ENCODE results near the gene ATAD3C. TPM values are rescaled to one million over a fixed set of nuclear protein-coding genes. Genes with fewer than 3 reads are reported as not detected.
"Not testable (repeated sequence)": the region's sequence is repeated elsewhere in the genome, so short reads cannot be mapped to it uniquely, and the experiment has no call there.

Gene ATAD3C
- total and polyA plus RNA-seq, 2 experiments from 2014 or later: 0.45 to 1.3 TPM

- Mint-ChIP-seq H3K4me3 (no peak overlapping the region), H3K27me3 (ENCODE audit: insufficient read depth, low read depth, poor library complexity) (peaks cover 17% of the 10 kb centered on the region), H3K27ac (peak overlapping the region; percentile 54; the same call in 1 of the 2 replicates), H3K36me3 (ENCODE audit: low read depth) (peaks cover 33% of the 10 kb centered on the region), H3K4me1 (peaks cover 34% of the 10 kb centered on the region), H3K9me3 (peaks cover 14% of the 10 kb centered on the region)
- no peaks in the 10 kb centered on the region for H3K9me2 ChIP-seq (ENCODE audit: insufficient read depth)
- peaks cover 31% of the 10 kb centered on the region for H3K4me1 ChIP-seq (ENCODE audit: insufficient read depth)
- H3K79me2 ChIP-seq (replicated peaks; ENCODE audit: insufficient read depth): peaks cover 28% of the 10 kb centered on the region
- H3K27ac ChIP-seq (ENCODE audit: low read depth): peak overlapping the region; percentile 99; the same call in 1 of the 2 replicates
- no peak for ATAC-seq
- DNase-seq (ENCODE audit: low spot score): no peak
- H2AFZ ChIP-seq: no peak overlapping the region
- H3K4me3 ChIP-seq: no peak overlapping the region
- H3K27me3 ChIP-seq (ENCODE audit: insufficient read depth): no peaks in the 10 kb centered on the region
- no peak overlapping the region for H3K4me2 ChIP-seq
- H3F3A ChIP-seq (replicated peaks; ENCODE audit: low read depth): peaks cover 23% of the 10 kb centered on the region
- TF ChIP-seq ZNF114 (CRISPR knock-in tag; IDR thresholded peaks at IDR 0.05) (no peak), ETS1 (IDR thresholded peaks at IDR 0.05) (no peak)
- TF ChIP-seq, protein P1, sequence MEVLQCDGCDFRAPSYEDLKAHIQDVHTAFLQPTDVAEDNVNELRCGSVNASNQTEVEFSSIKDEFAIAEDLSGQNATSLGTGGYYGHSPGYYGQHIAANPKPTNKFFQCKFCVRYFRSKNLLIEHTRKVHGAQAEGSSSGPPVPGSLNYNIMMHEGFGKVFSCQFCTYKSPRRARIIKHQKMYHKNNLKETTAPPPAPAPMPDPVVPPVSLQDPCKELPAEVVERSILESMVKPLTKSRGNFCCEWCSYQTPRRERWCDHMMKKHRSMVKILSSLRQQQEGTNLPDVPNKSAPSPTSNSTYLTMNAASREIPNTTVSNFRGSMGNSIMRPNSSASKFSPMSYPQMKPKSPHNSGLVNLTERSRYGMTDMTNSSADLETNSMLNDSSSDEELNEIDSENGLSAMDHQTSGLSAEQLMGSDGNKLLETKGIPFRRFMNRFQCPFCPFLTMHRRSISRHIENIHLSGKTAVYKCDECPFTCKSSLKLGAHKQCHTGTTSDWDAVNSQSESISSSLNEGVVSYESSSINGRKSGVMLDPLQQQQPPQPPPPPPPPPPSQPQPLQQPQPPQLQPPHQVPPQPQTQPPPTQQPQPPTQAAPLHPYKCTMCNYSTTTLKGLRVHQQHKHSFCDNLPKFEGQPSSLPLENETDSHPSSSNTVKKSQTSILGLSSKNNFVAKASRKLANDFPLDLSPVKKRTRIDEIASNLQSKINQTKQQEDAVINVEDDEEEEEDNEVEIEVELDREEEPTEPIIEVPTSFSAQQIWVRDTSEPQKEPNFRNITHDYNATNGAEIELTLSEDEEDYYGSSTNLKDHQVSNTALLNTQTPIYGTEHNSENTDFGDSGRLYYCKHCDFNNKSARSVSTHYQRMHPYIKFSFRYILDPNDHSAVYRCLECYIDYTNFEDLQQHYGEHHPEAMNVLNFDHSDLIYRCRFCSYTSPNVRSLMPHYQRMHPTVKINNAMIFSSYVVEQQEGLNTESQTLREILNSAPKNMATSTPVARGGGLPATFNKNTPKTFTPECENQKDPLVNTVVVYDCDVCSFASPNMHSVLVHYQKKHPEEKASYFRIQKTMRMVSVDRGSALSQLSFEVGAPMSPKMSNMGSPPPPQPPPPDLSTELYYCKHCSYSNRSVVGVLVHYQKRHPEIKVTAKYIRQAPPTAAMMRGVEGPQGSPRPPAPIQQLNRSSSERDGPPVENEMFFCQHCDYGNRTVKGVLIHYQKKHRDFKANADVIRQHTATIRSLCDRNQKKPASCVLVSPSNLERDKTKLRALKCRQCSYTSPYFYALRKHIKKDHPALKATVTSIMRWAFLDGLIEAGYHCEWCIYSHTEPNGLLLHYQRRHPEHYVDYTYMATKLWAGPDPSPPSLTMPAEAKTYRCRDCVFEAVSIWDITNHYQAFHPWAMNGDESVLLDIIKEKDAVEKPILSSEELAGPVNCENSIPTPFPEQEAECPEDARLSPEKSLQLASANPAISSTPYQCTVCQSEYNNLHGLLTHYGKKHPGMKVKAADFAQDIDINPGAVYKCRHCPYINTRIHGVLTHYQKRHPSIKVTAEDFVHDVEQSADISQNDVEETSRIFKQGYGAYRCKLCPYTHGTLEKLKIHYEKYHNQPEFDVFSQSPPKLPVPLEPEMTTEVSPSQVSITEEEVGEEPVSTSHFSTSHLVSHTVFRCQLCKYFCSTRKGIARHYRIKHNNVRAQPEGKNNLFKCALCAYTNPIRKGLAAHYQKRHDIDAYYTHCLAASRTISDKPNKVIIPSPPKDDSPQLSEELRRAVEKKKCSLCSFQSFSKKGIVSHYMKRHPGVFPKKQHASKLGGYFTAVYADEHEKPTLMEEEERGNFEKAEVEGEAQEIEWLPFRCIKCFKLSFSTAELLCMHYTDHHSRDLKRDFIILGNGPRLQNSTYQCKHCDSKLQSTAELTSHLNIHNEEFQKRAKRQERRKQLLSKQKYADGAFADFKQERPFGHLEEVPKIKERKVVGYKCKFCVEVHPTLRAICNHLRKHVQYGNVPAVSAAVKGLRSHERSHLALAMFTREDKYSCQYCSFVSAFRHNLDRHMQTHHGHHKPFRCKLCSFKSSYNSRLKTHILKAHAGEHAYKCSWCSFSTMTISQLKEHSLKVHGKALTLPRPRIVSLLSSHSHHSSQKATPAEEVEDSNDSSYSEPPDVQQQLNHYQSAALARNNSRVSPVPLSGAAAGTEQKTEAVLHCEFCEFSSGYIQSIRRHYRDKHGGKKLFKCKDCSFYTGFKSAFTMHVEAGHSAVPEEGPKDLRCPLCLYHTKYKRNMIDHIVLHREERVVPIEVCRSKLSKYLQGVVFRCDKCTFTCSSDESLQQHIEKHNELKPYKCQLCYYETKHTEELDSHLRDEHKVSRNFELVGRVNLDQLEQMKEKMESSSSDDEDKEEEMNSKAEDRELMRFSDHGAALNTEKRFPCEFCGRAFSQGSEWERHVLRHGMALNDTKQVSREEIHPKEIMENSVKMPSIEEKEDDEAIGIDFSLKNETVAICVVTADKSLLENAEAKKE (CRISPR knock-in tag; IDR thresholded peaks at IDR 0.05): no peak
- no peaks in the 10 kb centered on the region for H3K36me3 ChIP-seq (ENCODE audit: insufficient read depth)
- no peaks in the 10 kb centered on the region for H4K20me1 ChIP-seq (replicated peaks; ENCODE audit: insufficient read depth)
Observed at GRCh38 chr1:1411626-1412025, 37.9 kb upstream of the ATAD3C start.

GRCh38 chr1:1412311-1412902, 37.1 kb upstream of the ATAD3C start:
- not testable (repeated sequence) for H2AFZ ChIP-seq; H3K4me3 Mint-ChIP-seq; H3K27me3 ChIP-seq (ENCODE audit: insufficient read depth); ATAC-seq; H3K4me2 ChIP-seq; H3K9me2 ChIP-seq (ENCODE audit: insufficient read depth); H4K20me1 ChIP-seq (replicated peaks; ENCODE audit: insufficient read depth); H3K27ac Mint-ChIP-seq; H3K36me3 ChIP-seq (ENCODE audit: insufficient read depth); H3K27ac ChIP-seq (ENCODE audit: low read depth); H3K4me3 ChIP-seq; DNase-seq (ENCODE audit: low spot score)
- Mint-ChIP-seq H3K9me3 (peaks cover 14% of the 10 kb centered on the region), H3K27me3 (ENCODE audit: insufficient read depth, low read depth, poor library complexity) (peaks cover 14% of the 10 kb centered on the region), H3K4me1 (peaks cover 34% of the 10 kb centered on the region), H3K36me3 (ENCODE audit: low read depth) (peaks cover 29% of the 10 kb centered on the region)
- peaks cover 23% of the 10 kb centered on the region for H3F3A ChIP-seq (replicated peaks; ENCODE audit: low read depth)
- H3K79me2 ChIP-seq (replicated peaks; ENCODE audit: insufficient read depth): peaks cover 22% of the 10 kb centered on the region
- peaks cover 31% of the 10 kb centered on the region for H3K4me1 ChIP-seq (ENCODE audit: insufficient read depth)

Data from GM23338 (cell line).